T47D (cell line): ENCODE measurements around the gene SOX14.

Experiments used
- DNase-seq, 2 experiments: peaks; one replicate each; pipeline versions ENCODE4 v3.0.0 to v3.0.0-alpha.2; 2011 to 2012; ENCODE audit warnings: low read depth in 1 of 2, low spot score in 1 of 2
- JUND ChIP-seq: IDR thresholded peaks from 2 replicates; pipeline ENCODE4 v1.6.1; 2012; ENCODE audit warnings: low read depth
- in situ Hi-C: cut with HindIII; loops from 2 replicates; pipeline ENCODE4 v1.10.0; 2016; ENCODE audit warnings: low sequenced_read_pairs, low pct_unique_long_range_greater_than_20kb

The SOX14 gene

GRCh38 chr3:137771401-137772213, 7.5 kb downstream of the SOX14 start:
- no peak for TF ChIP-seq JUND
- no peak for DNase-seq
- in situ Hi-C loops, result no loop called here

DNA sequence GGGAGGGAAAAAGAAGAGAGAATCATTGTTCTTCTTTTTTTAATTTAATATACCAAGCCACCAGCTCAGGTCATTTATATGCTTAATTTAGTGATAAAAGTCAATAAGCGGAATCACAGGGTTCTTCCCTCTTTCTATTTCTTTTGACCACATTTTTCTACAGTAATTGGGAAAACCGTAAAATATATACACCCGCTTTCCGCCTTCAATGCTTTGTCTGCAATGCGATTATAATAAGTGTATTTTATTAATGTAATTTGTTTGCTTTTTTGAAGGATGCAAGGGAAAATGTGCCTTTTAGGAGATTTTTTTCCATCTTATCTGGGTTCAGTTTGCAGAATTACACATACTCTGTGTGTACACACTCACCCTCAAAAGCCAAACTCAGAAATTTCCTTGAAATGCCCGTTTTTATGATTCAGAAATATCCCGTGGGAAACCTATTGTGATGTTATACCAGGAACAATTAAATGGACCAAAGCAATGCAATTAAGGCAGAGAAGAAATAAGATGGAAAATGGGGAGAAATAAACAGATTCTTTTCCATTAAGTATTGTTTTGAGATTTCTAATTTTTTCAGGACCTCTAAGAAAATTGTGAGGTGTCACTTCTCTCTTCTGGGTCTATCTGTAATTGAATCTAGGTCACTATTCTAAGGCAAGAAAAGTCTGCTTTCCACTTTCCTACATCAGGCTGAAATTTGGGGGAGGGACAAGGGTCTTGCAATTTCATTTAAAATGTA, 8.3 kb downstream of the SOX14 start:
- DNase-seq, result no peak
- in situ Hi-C loops, result no loop called here
- TF ChIP-seq JUND, result no peak

DNA sequence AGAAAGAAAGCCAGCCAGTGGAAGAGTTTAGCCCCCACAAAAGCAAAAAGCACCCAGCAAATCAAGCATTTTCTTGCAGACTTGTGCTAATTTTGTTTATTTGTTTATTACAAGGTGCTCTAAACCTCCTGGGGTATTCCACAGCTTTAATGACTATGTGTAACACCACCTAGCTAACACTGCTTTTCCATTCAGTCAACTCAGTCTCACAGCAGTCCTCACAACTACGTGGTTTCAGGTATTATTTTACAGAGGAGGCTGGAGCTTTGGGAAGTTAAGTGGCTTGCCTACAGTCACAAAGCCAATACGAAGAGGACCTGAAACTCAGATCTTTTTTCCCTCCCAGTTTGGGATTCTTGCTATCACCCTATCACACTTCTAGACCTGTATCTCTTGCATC, 14.8 kb downstream of the SOX14 start:
- in situ Hi-C loops, result no loop called here
- no peak for TF ChIP-seq JUND
- DNase-seq, result no peak

GRCh38 chr3:137787529-137787928, 23.4 kb downstream of the SOX14 start:
- TF ChIP-seq JUND, result no peak
- in situ Hi-C loops, result no loop called here
- no peak for DNase-seq

- TF ChIP-seq JUND, result no peak
- in situ Hi-C loops, result no loop called here
- DNase-seq, result no peak
Measured at GRCh38 chr3:137789236-137789635, 25.1 kb downstream of the SOX14 start.

DNA sequence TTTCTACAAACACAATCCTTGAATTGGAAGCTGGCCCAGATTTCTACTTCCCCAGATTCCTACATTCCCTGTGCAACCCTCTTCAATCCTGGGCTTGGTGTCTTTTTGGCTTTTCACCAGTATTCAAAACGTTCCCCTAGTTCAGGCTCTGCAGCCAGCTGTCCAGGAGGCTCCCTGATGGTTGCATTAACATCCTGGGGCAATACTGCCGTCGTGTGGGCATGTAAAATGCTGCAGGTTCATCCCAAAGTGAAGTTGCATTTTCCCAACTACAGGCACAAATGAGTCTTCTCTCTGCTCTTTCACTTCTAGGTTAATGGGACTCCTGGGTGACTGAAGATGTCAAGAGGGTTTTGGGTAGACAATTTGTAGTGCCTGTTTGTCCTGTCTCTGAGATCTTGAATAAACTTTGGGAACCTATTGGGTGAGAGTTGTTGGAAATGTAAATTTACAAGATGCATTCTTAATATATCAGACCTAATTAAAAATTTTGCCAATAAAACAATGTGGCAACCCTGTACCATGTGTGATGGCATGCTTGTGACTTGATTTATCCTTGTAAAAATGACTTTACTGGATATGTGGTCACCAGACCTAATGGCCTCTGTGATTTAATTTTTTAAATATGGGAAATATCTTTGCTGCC, 28.6 kb downstream of the SOX14 start:
- in situ Hi-C loops, result no loop called here
- DNase-seq, result peak; percentile 57 to 85
- no peak for TF ChIP-seq JUND

DNA sequence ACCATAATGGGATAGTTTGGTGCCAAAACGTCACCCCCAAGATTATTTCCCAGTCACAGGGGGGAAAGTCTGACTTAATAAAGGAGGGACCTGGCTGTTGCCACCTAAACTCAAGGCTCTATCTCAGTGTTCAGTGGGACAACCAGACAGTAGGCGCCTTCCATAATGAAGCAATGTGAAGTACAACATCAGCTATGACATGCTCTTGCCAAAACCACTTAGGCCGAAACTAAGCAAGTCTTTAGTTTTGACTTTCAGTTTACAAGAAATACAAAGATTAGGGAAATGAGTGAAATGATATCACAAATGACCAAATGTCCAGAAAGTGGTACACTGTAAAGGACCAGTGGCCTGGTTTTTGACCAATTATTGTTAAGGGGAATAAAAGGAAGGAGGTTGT, 32.9 kb downstream of the SOX14 start:
- in situ Hi-C loops, result no loop called here
- no peak for TF ChIP-seq JUND
- DNase-seq, result no peak

- in situ Hi-C loops, result no loop called here
- TF ChIP-seq JUND, result no peak
- DNase-seq, result no peak
Measured at GRCh38 chr3:137803215-137803614, 39.1 kb downstream of the SOX14 start.

DNA sequence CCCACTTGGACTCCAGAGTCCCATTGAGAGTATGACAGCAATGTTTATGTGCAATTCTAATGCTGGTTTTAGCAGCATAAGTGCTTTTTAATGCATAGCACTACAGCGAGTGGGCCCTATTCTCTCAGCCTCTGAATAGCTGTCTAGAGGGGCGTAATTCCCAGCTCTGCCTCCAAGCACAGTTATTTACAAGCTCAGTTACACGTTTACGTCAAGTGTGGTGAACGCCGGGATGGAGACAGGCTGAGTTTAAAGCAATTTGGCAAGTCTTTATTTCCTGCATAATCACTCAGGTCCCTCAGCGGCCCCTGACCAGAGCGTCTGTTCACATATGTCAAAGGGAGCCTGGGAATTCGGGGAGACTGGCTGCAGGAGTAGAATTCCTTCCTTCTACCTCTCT, 43.9 kb downstream of the SOX14 start:
- DNase-seq, result no peak
- no peak for TF ChIP-seq JUND
- in situ Hi-C loops, result no loop called here

DNA sequence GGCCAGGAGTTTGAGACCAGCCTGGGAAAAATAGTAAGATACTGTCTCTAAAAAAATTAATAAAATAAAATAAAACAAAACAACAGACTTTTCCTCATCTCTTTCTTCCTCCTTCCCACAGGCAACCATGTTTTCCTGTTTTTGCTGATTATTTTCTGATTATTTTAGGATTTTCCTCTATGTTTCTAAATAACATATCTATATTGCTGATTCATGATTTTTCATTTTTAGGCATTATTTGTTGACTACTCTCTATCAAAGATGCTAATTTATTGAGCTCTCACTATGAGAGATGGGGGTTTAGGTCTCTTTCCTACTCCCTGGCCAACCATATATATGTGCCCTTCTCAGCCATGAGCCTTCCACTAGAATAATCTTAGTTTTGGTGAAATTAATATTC, 45.4 kb downstream of the SOX14 start:
- DNase-seq, result no peak
- in situ Hi-C loops, result no loop called here
- TF ChIP-seq JUND, result no peak

- TF ChIP-seq JUND, result no peak
- no peak for DNase-seq
- in situ Hi-C loops, result no loop called here
Measured at GRCh38 chr3:137812023-137812422, 47.9 kb downstream of the SOX14 start.

DNA sequence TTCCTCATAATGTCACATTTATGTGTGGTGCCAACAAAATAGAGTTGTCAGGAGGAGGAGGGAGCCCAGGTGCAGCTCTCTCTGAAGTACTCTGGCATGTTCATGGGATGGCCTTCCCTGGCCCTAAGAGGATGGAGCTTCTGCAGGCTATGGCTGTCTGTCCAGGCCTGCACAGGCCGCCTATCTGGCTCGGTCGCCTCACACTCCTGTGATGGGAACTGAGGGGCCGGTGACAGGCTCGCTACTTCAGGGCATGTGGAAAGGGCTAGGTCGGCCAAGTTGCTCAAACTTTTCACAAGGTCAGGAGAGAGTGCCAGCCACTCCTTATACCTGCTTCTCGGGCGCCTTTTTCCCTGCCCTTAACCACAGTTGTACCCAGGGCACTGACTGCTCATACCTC, 51.1 kb downstream of the SOX14 start:
- no peak for DNase-seq
- TF ChIP-seq JUND, result no peak
- in situ Hi-C loops, result no loop called here
